GM12891 (cell line): ENCODE data around the gene PLA2G5.

Experiments used
- DNase-seq: peaks from one replicate; pipeline ENCODE4 v3.0.0; 2011; ENCODE audit warnings: low spot score; ENCODE audit not compliant: insufficient read length
- FAIRE-seq: peaks from 2 replicates; lab custom pipeline; 2011; peaks lifted over from hg19 to GRCh38; lab: Jason Lieb, UNC
- PAX5 ChIP-seq: IDR thresholded peaks from 2 replicates; pipeline ENCODE4 v1.6.1; 2011; ENCODE audit warnings: low read length, moderate library complexity, mild to moderate bottlenecking; ENCODE audit not compliant: insufficient read depth, severe bottlenecking
- POLR2A ChIP-seq: IDR thresholded peaks from 2 replicates; pipeline ENCODE4 v1.6.1; 2011; ENCODE audit warnings: low read depth, low read length, control low read depth
- POLR2AphosphoS5 ChIP-seq: IDR thresholded peaks from 2 replicates; pipeline ENCODE4 v1.6.1; 2011; ENCODE audit warnings: low read depth, low read length, control low read depth
- POU2F2 ChIP-seq: IDR thresholded peaks from 2 replicates; pipeline ENCODE4 v1.6.1; 2011; ENCODE audit warnings: low read depth, mild to moderate bottlenecking, control low read depth, low read length, moderate library complexity
- SPI1 ChIP-seq: IDR thresholded peaks from 2 replicates; pipeline ENCODE4 v1.6.1; 2011; ENCODE audit warnings: low read depth, low read length, control low read depth
- TAF1 ChIP-seq: IDR thresholded peaks from 2 replicates; pipeline ENCODE4 v1.6.1; 2011; ENCODE audit warnings: low read depth, low read length, control low read depth

Gene PLA2G5

DNA sequence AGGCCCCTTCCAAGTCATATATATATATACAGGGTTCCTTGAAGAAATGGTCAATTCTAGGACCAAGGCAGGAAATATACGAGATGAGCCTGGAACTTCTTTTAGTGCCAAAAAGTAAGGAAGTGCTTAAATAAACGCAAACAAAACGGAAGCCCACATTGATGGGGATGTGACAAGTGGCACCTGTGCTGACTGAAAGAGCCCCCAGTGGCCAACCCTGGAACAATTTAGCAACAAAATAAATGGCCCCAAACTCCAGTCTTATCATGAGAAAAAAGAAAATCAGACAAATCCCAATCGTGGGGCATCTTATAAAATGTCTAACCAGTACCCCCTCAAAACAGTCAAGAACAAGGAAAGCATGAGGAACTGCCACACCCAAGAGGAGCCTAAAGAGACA, 17.7 kb downstream of the PLA2G5 start:
- TF ChIP-seq POLR2AphosphoS5, result no peak
- no peak for TF ChIP-seq POLR2A
- no peak for TF ChIP-seq POU2F2
- DNase-seq (no peak), FAIRE-seq (no peak)

DNA sequence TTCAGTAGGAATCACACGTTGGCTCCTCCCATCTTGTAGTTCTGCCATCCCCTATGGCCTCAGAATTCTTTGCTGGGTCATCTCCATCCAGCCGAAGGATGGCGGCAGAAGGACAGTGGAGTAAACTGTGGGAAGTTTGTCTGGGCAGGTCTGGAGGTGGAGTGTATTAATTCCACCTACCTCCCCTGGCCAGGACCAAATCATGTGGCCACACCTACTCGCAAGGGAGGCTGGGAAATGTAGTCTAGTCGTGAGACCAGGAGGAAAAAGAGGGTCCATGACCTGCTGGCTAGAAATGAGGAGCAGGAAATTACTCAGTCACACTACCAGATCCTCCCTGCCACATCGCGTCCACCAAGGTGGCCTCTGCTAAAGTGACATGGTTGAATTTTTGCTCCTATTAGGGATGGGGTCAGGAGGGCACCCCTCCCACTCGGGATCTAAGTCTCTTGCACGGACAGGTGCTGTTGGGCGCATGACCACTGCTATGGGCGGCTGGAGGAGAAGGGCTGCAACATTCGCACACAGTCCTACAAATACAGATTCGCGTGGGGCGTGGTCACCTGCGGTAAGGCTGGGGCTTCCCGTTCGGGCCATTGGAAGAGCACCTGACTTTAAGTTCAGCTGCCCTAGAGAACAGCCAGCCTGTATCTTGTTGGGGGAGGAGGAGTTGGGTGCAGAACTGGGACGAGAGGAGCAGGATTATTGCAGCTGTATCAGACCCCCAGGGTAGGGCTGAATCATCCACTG, 19.5 kb downstream of the PLA2G5 start:
- DNase-seq (no peak), FAIRE-seq (no peak)
- no peak for TF ChIP-seq POU2F2

DNA sequence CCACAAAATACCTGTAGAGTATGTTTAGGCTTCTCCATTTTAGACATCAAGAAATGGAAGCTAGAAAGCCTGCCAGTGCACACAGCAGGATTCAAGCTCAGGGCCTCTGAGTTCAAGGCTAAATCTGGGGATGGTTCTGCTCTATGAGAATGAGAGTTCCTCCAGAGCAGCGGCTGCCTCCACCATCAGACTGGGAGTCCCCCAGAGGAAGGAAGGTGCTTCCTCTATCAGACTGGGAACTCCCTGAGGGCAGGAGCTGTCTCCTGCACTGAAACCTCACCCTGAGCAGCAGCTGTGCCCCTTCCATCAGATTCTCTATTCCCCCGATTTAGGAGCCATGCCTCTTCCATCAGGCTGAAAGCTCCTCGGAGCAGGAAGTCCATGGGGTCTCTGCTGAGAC, 20.1 kb downstream of the PLA2G5 start:
- no peak for DNase-seq
- TF ChIP-seq POLR2AphosphoS5 (no peak), SPI1 (no peak), TAF1 (no peak), PAX5 (no peak), POLR2A (no peak), POU2F2 (no peak)
- no peak for FAIRE-seq

DNA sequence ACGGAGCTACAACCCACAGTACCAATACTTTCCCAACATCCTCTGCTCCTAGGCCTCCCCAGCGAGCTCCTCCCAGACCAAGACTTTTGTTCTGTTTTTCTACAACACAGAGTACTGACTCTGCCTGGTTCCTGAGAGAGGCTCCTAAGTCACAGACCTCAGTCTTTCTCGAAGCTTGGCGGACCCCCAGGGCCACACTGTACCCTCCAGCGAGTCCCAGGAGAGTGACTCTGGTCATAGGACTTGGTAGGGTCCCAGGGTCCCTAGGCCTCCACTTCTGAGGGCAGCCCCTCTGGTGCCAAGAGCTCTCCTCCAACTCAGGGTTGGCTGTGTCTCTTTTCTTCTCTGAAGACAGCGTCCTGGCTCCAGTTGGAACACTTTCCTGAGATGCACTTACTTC, 20.6 kb downstream of the PLA2G5 start:
- FAIRE-seq (no peak), DNase-seq (no peak)
- TF ChIP-seq PAX5 (no peak), SPI1 (no peak), POLR2AphosphoS5 (no peak), TAF1 (no peak), POLR2A (no peak), POU2F2 (no peak)

DNA sequence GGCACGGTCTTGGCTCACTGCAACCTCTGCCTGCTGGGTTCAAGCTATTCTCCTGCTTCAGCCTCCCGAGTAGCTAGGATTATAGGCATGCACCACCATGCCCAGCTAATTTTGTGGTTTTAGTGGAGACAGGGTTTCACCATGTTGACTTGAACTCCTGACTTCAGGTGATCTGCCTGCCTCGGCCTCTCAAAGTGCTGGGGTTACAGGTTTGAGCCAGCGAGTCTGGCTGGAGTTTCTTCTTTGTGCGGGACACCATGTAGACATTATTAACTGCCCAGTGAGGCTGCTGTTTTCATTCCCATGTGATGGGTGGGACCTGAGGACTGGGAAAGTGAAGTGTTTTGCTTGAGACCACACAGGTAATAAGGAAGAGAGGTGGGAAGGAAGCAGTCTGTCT, 23.3 kb downstream of the PLA2G5 start:
- FAIRE-seq (no peak), DNase-seq (no peak)
- TF ChIP-seq SPI1, result no peak
- TF ChIP-seq TAF1, result no peak
- no peak for TF ChIP-seq POLR2A
- no peak for TF ChIP-seq POLR2AphosphoS5
- TF ChIP-seq POU2F2, result no peak
- no peak for TF ChIP-seq PAX5

DNA sequence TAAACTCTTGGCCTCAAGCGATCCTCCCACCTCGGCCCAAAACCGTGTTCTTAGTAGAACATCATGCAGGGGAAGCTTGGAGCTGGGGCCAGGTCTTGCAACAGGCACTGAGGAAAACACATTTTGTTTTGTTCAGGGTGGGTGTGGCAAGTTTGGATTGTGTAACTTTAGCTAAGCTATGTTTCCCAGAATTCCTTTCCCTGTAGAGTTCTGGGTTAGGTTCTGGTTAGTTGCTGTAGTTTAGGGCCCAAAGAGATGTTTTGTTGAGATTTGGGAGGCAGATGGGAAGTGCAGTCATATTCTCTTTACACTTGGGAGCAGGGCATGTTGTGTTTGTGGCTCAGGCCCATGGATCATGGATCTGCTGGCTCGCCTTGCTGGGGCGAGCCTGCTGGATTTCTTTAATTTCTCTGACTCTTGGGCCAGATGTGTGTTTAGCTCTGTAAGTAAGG, 24.0 kb downstream of the PLA2G5 start:
- TF ChIP-seq TAF1 (no peak), PAX5 (no peak), POU2F2 (no peak), POLR2AphosphoS5 (no peak), POLR2A (no peak), SPI1 (no peak)
- DNase-seq (no peak), FAIRE-seq (no peak)

DNA sequence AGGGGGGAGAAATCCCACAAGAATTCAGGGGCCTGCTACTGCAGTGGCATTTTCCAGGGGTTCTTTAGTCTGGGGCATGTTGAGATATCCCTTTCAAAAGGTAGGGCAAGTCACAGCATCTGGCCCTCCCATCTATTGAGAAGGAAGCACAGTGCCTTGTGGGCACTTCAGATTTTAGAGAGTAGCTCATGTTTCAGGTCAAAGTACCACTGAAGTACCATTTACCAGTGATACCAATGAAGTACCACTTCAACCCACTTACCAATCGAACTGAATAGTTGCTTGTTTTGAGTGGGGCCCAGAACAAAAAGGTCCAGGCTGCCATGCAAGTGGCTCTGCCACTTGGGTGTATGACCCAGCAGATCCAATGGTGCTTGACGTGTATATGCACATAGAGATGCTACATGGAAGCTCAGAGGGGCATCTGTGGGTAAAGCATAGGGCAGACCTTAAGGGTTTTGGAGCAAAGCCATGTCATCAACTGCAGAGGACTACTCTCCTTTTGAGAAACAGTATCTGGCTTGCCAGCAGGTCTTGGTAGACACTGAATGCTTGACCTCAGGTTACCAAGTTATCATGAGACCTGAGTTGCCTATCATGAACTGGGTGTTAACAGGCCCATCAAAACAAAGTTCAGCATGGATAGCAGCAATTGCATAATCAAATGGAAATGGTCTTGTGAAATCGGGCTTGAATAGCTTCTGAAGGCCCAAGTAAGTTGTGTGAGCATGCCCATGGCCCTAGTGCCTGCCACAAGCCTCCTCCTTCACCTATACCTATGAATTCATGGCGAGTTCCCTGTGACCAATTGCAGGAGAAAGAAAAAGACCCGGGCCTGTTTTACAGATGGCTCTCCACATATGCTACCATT, 25.8 kb downstream of the PLA2G5 start:
- no peak for FAIRE-seq
- DNase-seq, result no peak
- TF ChIP-seq POLR2AphosphoS5 (no peak), POU2F2 (no peak), SPI1 (no peak), TAF1 (no peak), PAX5 (no peak), POLR2A (no peak)

DNA sequence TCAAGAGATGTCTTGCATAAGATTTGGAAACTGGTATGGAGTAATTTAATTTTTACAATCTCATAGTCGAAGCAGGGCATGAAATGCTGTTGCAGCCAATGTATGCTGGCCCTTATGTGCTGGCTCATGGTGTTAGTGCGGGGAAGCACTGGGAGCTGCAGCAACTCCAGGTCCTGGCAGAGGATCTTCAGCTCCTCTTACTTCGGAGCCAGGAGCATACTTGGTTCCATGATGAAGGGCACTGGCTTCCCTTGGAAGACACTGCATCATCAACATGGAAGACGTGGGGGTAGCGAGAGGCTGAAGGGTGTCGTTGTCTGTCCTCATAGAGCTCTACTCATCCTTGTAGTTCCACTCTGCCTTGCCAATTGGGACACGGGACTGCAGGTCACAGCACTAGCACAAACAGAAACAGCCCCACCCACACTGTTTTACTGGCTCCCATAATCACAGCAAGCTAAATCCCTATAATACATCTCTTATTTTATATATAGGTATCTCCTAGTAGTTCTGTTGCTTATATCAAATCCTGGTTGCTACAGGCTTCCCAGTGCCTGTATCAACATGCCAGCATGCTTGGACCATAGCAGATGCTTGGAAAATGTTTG, 26.9 kb downstream of the PLA2G5 start:
- TF ChIP-seq PAX5 (no peak), TAF1 (no peak), POLR2A (no peak), POU2F2 (no peak), SPI1 (no peak), POLR2AphosphoS5 (no peak)
- no peak for FAIRE-seq
- no peak for DNase-seq

DNA sequence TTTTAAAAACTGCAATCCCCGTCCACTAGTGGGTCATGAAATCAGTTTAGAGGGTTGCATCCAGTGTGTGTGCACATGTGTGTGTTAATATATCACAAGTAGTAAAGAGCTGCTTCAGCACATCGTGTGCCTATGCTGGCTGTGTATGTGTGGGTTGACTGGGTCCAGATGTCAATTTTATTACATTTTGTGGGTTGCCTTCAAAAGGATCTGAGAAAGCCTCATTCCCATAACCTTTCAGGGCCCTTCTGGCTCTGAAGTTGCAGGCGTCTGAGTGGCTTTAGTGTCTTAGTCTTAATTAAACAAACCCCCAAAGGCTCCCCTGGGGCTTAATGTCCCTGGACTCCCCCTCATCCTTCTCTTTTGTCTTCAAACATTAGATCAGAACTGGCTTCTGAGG, 29.5 kb downstream of the PLA2G5 start:
- TF ChIP-seq POLR2AphosphoS5 (no peak), POLR2A (no peak)
- DNase-seq, result no peak
- peak; percentile 61 for FAIRE-seq
